ENCODE measurements around the gene COBLL1.

COBLL1 gene

DNA sequence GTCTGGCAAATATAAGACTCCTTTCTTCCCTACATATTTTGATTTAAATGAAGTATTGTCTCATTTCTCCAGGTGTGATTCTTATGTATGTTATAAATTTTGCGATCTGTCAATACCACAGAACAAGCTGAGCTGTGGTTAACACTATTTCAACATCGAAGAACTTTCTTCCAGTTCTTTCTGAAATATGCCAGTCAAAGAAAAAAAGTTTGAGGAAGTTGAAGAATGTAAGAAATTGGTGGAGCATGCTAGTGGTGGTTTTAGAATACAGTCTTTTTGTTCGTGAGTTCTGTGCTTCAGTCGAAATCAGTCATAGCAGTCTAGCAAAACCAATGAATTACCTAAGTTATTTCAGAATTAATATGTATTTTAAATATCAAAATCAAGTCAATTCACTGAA, 8.6 kb upstream of the COBLL1 start:
- no peaks in the 10 kb centered on the region for H3K27me3 ChIP-seq (ENCODE audit: low read depth, low read length)
- no peaks in the 10 kb centered on the region for H3K9me3 ChIP-seq (ENCODE audit: insufficient read depth, low read length)
- no peaks in the 10 kb centered on the region for H4K20me1 ChIP-seq (ENCODE audit: insufficient read depth, low read length)
- no peak for TF ChIP-seq EZH2phosphoT487 (IDR thresholded peaks at IDR 0.05; ENCODE audit: low read depth)
- TF ChIP-seq, protein P1, sequence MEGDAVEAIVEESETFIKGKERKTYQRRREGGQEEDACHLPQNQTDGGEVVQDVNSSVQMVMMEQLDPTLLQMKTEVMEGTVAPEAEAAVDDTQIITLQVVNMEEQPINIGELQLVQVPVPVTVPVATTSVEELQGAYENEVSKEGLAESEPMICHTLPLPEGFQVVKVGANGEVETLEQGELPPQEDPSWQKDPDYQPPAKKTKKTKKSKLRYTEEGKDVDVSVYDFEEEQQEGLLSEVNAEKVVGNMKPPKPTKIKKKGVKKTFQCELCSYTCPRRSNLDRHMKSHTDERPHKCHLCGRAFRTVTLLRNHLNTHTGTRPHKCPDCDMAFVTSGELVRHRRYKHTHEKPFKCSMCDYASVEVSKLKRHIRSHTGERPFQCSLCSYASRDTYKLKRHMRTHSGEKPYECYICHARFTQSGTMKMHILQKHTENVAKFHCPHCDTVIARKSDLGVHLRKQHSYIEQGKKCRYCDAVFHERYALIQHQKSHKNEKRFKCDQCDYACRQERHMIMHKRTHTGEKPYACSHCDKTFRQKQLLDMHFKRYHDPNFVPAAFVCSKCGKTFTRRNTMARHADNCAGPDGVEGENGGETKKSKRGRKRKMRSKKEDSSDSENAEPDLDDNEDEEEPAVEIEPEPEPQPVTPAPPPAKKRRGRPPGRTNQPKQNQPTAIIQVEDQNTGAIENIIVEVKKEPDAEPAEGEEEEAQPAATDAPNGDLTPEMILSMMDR (IDR thresholded peaks at IDR 0.05; ENCODE audit: low read depth, low read length): no peak
- H3K4me2 ChIP-seq (ENCODE audit: low read length): peak overlapping the region; percentile 59
- H2AFZ ChIP-seq (ENCODE audit: low read depth, low read length): no peak overlapping the region
- no peaks in the 10 kb centered on the region for H3K36me3 ChIP-seq (replicated peaks; ENCODE audit: low read depth, low read length)
- peaks cover 14% of the 10 kb centered on the region for H3K4me1 ChIP-seq (ENCODE audit: low read length)
- peak overlapping the region; percentile 26 for H3K4me3 ChIP-seq (ENCODE audit: low read length)
- H3K79me2 ChIP-seq (ENCODE audit: low read length): no peaks in the 10 kb centered on the region
- H3K27ac ChIP-seq (ENCODE audit: low read length): no peak overlapping the region
- no peak overlapping the region for H3K9ac ChIP-seq (ENCODE audit: low read length)

DNA sequence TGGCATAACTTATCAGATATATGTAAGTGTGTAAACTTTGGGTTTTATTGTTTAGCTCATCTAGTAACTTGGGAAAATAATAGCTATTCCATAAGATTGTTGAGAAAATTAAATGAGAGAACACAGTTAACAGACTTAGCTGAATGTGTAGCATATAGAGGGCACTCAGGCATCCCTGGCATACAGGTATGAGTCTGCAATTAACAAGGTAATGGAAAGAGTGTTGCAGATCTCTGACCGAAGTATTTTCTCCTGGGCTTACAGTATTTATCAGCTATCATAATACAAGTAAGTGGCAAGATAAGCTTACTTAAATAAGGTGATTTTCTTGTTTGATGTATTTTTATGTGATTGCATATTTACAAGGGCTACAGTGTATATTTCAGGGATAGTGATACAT, 7.9 kb upstream of the COBLL1 start:
- no peak overlapping the region for H3K4me3 ChIP-seq (ENCODE audit: low read length)
- H3K4me2 ChIP-seq (ENCODE audit: low read length): no peak overlapping the region
- H3K27ac ChIP-seq (ENCODE audit: low read length): no peak overlapping the region
- no peaks in the 10 kb centered on the region for H3K79me2 ChIP-seq (ENCODE audit: low read length)
- H3K9ac ChIP-seq (ENCODE audit: low read length): no peak overlapping the region
- no peaks in the 10 kb centered on the region for H3K27me3 ChIP-seq (ENCODE audit: low read depth, low read length)
- no peaks in the 10 kb centered on the region for H4K20me1 ChIP-seq (ENCODE audit: insufficient read depth, low read length)
- H3K9me3 ChIP-seq (ENCODE audit: insufficient read depth, low read length): no peaks in the 10 kb centered on the region
- peaks cover 14% of the 10 kb centered on the region for H3K4me1 ChIP-seq (ENCODE audit: low read length)
- H2AFZ ChIP-seq (ENCODE audit: low read depth, low read length): no peak overlapping the region
- no peaks in the 10 kb centered on the region for H3K36me3 ChIP-seq (replicated peaks; ENCODE audit: low read depth, low read length)
- no peak for TF ChIP-seq EZH2phosphoT487 (IDR thresholded peaks at IDR 0.05; ENCODE audit: low read depth)
- TF ChIP-seq, protein P1 (IDR thresholded peaks at IDR 0.05; ENCODE audit: low read depth, low read length): no peak

DNA sequence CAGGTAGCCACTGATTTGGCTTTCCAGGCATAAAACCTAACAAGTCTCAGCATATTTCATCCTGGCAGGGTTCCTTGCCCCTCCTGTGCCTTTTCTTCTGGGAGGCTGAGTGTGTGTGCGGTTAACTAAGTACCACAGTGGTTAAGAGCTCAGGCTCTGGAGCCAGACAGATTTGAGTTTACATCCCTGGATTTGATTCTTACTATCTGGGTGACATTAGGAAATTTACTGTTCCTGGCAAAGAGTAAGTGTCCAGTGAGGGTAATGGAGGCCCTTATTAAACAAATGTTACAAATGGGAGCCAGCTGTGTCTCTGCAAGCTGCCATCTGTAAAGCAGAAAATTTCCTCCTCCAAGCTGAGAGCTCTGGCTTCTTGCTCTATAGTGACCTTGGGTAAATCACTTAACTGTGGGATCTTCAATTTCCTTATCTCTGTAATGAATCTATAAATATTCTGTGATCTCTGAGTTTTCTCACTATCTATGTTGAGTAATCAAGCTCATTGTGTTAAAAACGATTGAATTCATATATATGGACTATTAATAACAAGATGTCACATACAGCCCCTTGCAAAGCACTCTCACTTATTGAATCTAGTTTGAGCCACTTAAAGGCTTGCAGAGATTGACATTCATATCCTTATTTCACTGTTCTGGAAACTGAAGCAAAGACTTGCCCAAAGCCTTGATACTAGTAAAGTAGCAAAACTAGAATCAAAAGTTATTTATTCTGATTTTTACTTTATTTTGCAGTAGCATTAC, 6.5 kb upstream of the COBLL1 start:
- no peak overlapping the region for H3K4me2 ChIP-seq (ENCODE audit: low read length)
- peaks cover 20% of the 10 kb centered on the region for H3K4me1 ChIP-seq (ENCODE audit: low read length)
- H3K27me3 ChIP-seq (ENCODE audit: low read depth, low read length): no peaks in the 10 kb centered on the region
- H2AFZ ChIP-seq (ENCODE audit: low read depth, low read length): no peak overlapping the region
- H3K36me3 ChIP-seq (replicated peaks; ENCODE audit: low read depth, low read length): no peaks in the 10 kb centered on the region
- H3K27ac ChIP-seq (ENCODE audit: low read length): no peak overlapping the region
- no peak overlapping the region for H3K4me3 ChIP-seq (ENCODE audit: low read length)
- H3K9ac ChIP-seq (ENCODE audit: low read length): no peak overlapping the region
- TF ChIP-seq, protein P1 (IDR thresholded peaks at IDR 0.05; ENCODE audit: low read depth, low read length): no peak
- no peak for TF ChIP-seq EZH2phosphoT487 (IDR thresholded peaks at IDR 0.05; ENCODE audit: low read depth)
- H4K20me1 ChIP-seq (ENCODE audit: insufficient read depth, low read length): no peaks in the 10 kb centered on the region
- H3K9me3 ChIP-seq (ENCODE audit: insufficient read depth, low read length): no peaks in the 10 kb centered on the region
- no peaks in the 10 kb centered on the region for H3K79me2 ChIP-seq (ENCODE audit: low read length)

DNA sequence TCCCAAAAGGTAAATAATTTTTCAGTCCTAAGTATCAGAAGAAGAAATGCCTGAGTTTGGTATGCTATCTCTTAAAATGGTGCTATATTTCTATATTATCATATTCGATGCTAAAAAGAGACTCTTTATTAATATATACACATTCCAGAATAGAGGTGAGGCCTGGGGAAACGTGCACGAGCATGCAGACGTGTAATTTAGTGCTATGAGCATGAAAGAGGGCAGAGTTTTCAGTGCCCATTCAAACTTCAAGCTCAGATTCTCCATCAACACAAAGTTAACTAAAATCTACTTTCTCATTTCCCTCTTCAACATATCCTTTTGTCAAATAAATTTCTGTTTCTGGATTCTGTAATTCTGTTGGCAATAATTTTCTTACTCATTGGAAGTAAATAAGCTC, 5.7 kb upstream of the COBLL1 start:
- Histone ChIP-seq H3K9me3 (ENCODE audit: insufficient read depth, low read length) (no peaks in the 10 kb centered on the region), H3K79me2 (ENCODE audit: low read length) (no peaks in the 10 kb centered on the region), H3K4me2 (ENCODE audit: low read length) (no peak overlapping the region), H2AFZ (ENCODE audit: low read depth, low read length) (no peak overlapping the region), H3K27ac (ENCODE audit: low read length) (no peak overlapping the region), H3K27me3 (ENCODE audit: low read depth, low read length) (no peaks in the 10 kb centered on the region), H4K20me1 (ENCODE audit: insufficient read depth, low read length) (no peaks in the 10 kb centered on the region), H3K4me1 (ENCODE audit: low read length) (peaks cover 29% of the 10 kb centered on the region), H3K36me3 (replicated peaks; ENCODE audit: low read depth, low read length) (no peaks in the 10 kb centered on the region), H3K9ac (ENCODE audit: low read length) (no peak overlapping the region), H3K4me3 (ENCODE audit: low read length) (no peak overlapping the region)
- TF ChIP-seq, protein P1 (IDR thresholded peaks at IDR 0.05; ENCODE audit: low read depth, low read length): no peak
- TF ChIP-seq EZH2phosphoT487 (IDR thresholded peaks at IDR 0.05; ENCODE audit: low read depth): no peak
